GM12874 (cell line): ENCODE results near the gene GDPD2.

Source experiments
- CTCF ChIP-seq: IDR thresholded peaks from 2 replicates; pipeline ENCODE4 v1.5.1; 2011; ENCODE audit warnings: low read depth, mild to moderate bottlenecking, control low read depth, low read length, moderate library complexity; ENCODE audit not compliant: insufficient read depth

GDPD2 gene

GRCh38 chrX:70421618-70422017 lies 1.5 kb upstream of the GDPD2 start:
- no peak for TF ChIP-seq CTCF

DNA sequence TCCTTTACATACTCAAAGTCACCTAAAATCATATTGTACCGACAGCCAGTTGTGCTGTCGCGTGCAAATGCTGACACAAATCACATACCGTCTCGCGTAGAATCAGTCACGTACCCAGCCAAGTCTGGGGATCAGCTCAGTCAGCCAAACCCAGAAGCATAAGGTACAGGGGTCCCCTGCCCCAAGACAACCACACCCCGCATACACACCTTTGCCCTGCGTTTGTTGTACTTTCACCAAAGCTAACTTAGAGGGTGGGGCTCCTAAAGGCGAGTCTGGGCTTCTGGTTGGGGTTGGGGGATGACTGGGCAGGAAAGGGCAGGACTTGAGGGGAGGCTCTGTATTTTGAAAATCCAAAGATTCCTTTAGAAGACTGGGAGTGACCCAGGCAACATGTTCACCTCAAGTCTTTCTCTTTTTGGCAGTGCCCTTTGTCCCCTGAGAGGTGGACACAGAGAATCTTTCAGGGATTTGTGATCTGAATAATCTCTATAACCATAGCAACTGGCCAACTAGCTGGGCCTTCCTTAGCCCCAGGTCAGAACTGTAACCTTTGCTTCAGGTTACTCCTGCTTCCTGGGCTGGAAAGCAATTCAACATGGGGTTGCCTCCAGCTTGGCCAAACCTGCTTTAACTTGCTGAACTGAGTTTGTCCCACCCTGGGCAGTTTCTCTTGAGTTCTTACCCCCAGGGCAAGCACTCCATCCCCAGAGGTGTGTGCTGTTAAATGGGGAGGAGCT lies 992 bp downstream of the GDPD2 start:
- TF ChIP-seq CTCF: no peak

- TF ChIP-seq CTCF: no peak
Measured at GRCh38 chrX:70424801-70425200, 1.7 kb downstream of the GDPD2 start.

GRCh38 chrX:70426286-70427278 lies 3.5 kb downstream of the GDPD2 start:
- TF ChIP-seq CTCF: no peak

GRCh38 chrX:70427365-70427764 lies 4.3 kb downstream of the GDPD2 start:
- TF ChIP-seq CTCF: no peak

DNA sequence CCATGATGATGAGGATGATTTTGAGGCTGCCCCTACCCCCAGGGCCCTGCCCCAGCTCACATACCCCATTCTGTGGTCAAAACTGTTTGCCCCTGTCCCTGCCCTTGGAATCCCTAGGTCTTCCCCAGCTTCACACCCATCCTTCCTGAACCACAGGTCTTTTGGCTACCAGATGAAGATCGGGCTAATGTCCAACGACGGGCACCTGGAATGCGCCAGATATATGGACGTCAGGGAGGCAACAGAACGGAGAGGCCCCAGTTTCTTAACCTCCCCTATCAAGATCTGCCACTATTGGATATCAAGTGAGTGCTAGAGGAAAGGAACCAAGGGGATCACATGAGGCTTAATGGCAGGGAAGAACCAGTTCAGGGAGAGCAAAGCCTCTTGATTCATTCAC lies 6.6 kb downstream of the GDPD2 start:
- no peak for TF ChIP-seq CTCF
